SK-N-SH (cell line): ENCODE results near the gene ATP5PB.

ENCODE experiments used
- CTCF ChIP-seq: fragments of 200-600 bp; sonication (generic); IDR thresholded peaks from 2 replicates; pipeline ENCODE4 v1.6.1; 2017; ENCODE audit warnings: antibody characterized with exemption, mild to moderate bottlenecking, moderate library complexity
- EP300 ChIP-seq, 2 experiments: IDR thresholded peaks; 2 replicates each; pipeline versions ENCODE4 v1.4.0 to v1.6.1; 2012; ENCODE audit warnings: borderline replicate concordance in 1 of 2, low read depth in 1 of 2, low read length in 1 of 2
- EZH2phosphoT487 ChIP-seq: fragments of 200-600 bp; sonication (generic); IDR thresholded peaks from 2 replicates; pipeline ENCODE4 v1.6.1; 2017; ENCODE audit warnings: low read depth, mixed run types, mild to moderate bottlenecking, antibody characterized with exemption, moderate library complexity, borderline replicate concordance
- FOSL2 ChIP-seq: IDR thresholded peaks from 2 replicates; pipeline ENCODE4 v1.4.0; 2012; ENCODE audit warnings: low read depth, mild to moderate bottlenecking, moderate library complexity, borderline replicate concordance
- GATA2 ChIP-seq: sonication (generic); formaldehyde crosslinking; IDR thresholded peaks from 2 replicates; pipeline ENCODE4 v1.5.0; 2020; ENCODE audit warnings: mild to moderate bottlenecking, missing genetic modification reagents
- MAX ChIP-seq: IDR thresholded peaks from 2 replicates; pipeline ENCODE4 v1.4.0; 2012; ENCODE audit warnings: low read depth
- MEF2A ChIP-seq: IDR thresholded peaks from 2 replicates; pipeline ENCODE4 v1.4.0; 2012; ENCODE audit warnings: low read depth, borderline replicate concordance
- NFIC ChIP-seq: IDR thresholded peaks from 2 replicates; pipeline ENCODE4 v1.4.0; 2012; ENCODE audit warnings: borderline replicate concordance
- POLR2AphosphoS5 ChIP-seq: IDR thresholded peaks from 2 replicates; pipeline ENCODE4 v1.6.1; 2012; ENCODE audit warnings: low read depth, low read length
- RAD21 ChIP-seq: IDR thresholded peaks from 2 replicates; pipeline ENCODE4 v1.6.1; 2012; ENCODE audit warnings: mild to moderate bottlenecking, low read length
- REST ChIP-seq: IDR thresholded peaks from 2 replicates; pipeline ENCODE4 v1.6.1; 2012; ENCODE audit warnings: mild to moderate bottlenecking, low read depth, low read length, moderate library complexity
- USF2 ChIP-seq: fragments of 150-350 bp; IDR thresholded peaks from 2 replicates; pipeline ENCODE4 v1.6.1; 2017; ENCODE audit warnings: antibody characterized with exemption, low read length, low read depth, borderline replicate concordance
- YY1 ChIP-seq: IDR thresholded peaks from 2 replicates; pipeline ENCODE4 v1.4.0; 2012; ENCODE audit warnings: low read depth, mild to moderate bottlenecking

- no peak for TF ChIP-seq REST
- TF ChIP-seq EP300 (IDR thresholded peaks at IDR 0.05; ENCODE audit: borderline replicate concordance in 1 of 2, low read depth in 1 of 2, low read length in 1 of 2), result no peak
- no peak for TF ChIP-seq CTCF
- TF ChIP-seq GATA2 (CRISPR knock-in tag), result no peak
- no peak for TF ChIP-seq EZH2phosphoT487
- TF ChIP-seq NFIC, result no peak
- no peak for TF ChIP-seq MAX
- TF ChIP-seq POLR2AphosphoS5, result no peak
- TF ChIP-seq USF2, result no peak
- TF ChIP-seq FOSL2, result no peak
- no peak for TF ChIP-seq YY1
- TF ChIP-seq RAD21, result no peak
- no peak for TF ChIP-seq MEF2A
Observed at GRCh38 chr1:111453706-111454105, 4.4 kb downstream of the ATP5PB start.
